Activated CD4-positive, alpha-beta T cell treated with anti-CD3 and anti-CD28 coated beads, Interleukin-2, amount 50 U/mL, for 16 hours (primary cell): ENCODE results near the gene MRPL52.
"Not testable (repeated sequence)": the region's sequence is repeated elsewhere in the genome, so short reads cannot be mapped to it uniquely, and the experiment has no call there.

Source experiments
- DNase-seq: peaks from one replicate; pipeline ENCODE4 v3.0.0-alpha.2; 2020

MRPL52 gene

DNA sequence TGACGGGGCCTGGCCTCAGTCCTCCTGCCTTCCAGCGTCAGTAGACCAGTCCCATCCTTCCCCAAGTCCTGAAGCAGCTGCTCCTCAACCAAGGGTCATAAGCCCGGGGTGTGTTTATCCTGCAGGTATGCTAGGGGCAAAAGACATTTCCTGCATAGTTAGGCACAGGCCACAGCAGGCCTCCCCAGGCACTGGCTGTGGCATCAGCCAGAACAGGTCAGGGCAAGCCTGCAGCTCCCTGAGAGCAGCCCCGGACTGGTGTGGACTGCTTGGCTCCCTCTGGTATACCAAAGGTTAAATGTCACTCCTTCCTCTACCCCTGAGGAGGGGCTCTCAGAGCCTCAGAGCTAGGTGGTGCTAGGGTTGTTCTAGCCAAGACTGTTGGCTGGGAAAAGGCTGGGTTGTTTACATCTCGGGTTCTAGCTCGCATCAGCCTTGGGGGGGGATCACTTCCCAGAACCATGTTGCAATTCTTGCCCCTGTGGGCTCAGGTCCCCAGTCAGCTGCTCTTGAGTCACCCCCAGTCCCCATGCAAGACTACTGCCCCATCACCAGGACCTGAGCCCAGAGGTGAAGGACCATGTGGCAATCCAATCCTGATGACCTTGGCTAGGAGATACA lies 9.6 kb downstream of the MRPL52 start:
- no peak for DNase-seq

DNA sequence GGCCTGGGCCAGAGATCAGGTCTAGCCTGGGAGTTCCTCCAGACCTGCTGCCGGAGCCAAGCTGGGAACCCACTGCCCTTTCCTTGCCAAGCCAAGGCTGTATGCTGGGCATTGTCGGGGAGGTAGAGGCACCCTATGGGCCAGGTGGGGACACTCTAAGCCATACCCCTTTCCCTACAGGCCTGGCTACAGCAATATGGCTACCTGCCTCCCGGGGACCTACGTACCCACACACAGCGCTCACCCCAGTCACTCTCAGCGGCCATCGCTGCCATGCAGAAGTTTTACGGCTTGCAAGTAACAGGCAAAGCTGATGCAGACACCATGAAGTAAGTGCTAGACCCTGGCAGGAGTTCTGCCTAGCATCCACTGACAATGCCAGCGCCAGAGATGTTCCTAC lies 11.6 kb downstream of the MRPL52 start:
- no peak for DNase-seq

DNA sequence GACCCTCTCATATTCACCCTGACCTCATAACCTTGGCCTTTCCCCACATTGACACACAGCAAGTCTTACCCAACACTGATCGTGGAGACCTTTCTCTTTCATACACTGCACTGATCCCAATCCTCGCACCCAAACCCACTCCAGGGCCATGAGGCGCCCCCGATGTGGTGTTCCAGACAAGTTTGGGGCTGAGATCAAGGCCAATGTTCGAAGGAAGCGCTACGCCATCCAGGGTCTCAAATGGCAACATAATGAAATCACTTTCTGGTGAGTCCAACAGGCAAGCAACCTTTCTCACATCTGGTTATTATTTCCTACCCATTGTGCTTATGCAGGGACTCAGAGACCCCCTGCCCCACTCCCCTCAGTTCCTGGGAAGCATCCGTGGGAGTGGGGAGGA lies 12.1 kb downstream of the MRPL52 start:
- no peak for DNase-seq

DNA sequence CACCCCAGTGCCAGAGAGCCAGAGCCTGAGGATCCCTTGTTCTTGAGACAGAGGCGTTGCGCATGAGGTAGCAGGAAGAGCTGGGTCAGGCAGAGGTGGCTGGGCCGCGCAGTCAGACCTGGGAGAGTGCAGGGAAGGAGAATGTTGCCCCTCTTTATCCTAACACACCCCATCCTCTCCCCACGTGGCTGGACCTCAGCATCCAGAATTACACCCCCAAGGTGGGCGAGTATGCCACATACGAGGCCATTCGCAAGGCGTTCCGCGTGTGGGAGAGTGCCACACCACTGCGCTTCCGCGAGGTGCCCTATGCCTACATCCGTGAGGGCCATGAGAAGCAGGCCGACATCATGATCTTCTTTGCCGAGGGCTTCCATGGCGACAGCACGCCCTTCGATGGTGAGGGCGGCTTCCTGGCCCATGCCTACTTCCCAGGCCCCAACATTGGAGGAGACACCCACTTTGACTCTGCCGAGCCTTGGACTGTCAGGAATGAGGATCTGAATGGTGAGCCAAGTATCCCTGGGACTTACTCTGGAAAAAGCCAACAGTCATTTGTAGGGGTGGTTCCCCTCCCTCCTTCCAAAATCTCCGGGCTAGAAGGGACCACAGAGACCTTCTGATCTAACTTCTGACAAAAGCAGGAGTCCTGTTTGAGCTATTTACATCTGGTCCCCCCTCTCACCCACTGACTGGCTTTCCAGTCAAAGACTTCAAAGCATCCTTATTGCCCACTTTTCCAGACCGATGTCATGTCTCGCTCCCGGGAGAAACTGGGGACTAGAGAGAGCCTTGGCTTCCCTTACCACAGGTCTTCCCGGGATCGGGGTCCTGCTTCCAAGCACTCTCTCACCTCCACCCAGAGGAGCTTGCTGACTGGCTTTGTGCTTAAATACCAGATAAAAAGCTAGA lies 12.8 kb downstream of the MRPL52 start:
- DNase-seq: no peak

DNA sequence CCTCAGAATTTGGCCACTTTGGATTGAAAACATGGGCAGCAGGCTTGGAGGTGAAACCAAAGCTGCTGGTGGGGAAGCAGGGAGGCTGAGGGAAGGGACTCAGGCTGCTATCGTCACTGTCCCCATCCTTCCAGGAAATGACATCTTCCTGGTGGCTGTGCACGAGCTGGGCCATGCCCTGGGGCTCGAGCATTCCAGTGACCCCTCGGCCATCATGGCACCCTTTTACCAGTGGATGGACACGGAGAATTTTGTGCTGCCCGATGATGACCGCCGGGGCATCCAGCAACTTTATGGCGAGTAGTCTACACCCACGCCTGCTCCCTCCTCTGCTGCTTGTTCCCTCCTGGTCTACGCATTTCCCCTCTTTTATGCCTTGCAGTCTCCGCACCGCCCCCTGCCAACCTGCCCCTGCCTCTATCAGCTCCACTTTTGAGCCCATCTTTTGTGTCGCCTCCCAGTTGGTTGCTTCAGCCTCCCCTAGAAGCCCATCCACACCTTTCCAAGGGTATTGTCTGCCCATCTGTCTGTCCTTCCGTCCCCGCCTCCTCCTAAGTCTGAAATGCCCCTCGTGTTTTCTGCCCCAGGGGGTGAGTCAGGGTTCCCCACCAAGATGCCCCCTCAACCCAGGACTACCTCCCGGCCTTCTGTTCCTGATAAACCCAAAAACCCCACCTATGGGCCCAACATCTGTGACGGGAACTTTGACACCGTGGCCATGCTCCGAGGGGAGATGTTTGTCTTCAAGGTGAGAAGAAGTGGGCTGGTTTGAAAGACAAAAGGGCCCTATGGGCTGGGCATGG lies 13.6 kb downstream of the MRPL52 start:
- no peak for DNase-seq

DNA sequence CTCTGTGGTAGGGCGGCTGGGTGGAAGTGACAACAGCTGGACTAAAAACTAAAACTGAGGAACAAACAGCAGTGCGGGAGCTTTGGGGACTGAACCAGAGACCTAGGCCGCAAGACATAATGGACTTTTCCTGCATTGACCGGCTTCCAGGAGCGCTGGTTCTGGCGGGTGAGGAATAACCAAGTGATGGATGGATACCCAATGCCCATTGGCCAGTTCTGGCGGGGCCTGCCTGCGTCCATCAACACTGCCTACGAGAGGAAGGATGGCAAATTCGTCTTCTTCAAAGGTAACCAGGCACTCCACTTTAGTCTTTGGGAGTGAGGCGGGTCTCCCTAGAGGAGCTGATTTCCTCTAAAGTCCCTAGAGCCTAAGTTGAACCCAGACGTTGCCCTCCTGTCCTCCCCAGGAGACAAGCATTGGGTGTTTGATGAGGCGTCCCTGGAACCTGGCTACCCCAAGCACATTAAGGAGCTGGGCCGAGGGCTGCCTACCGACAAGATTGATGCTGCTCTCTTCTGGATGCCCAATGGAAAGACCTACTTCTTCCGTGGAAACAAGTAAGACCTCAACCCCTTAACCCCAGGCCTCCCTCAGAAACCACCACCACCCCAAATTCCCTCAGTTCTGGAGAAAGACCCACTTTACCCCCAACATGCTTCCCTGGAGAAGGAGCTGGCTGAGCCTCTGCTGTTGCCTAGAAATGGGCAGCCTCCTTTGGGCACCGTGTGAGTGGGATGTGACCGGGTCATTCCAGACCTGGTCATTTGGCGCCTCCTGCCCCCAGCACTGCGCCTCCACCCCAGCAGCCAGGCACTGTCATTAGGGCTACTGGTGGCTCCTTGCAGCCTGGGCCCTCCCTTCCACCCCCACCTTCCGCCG lies 14.8 kb downstream of the MRPL52 start:
- no peak for DNase-seq

DNA sequence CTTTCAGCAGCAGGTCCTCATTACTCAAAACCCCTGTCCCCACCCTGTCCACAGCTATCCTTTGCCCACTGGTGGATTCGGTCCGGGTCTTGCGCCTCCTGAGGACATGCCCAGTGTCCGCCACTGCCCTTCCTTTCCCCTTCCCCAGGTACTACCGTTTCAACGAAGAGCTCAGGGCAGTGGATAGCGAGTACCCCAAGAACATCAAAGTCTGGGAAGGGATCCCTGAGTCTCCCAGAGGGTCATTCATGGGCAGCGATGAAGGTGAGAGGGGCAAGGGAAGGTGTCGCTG lies 15.4 kb downstream of the MRPL52 start:
- no peak for DNase-seq

DNA sequence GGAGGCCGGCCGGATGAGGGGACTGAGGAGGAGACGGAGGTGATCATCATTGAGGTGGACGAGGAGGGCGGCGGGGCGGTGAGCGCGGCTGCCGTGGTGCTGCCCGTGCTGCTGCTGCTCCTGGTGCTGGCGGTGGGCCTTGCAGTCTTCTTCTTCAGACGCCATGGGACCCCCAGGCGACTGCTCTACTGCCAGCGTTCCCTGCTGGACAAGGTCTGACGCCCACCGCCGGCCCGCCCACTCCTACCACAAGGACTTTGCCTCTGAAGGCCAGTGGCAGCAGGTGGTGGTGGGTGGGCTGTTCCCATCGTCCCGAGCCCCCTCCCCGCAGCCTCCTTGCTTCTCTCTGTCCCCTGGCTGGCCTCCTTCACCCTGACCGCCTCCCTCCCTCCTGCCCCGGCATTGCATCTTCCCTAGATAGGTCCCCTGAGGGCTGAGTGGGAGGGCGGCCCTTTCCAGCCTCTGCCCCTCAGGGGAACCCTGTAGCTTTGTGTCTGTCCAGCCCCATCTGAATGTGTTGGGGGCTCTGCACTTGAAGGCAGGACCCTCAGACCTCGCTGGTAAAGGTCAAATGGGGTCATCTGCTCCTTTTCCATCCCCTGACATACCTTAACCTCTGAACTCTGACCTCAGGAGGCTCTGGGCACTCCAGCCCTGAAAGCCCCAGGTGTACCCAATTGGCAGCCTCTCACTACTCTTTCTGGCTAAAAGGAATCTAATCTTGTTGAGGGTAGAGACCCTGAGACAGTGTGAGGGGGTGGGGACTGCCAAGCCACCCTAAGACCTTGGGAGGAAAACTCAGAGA lies 16.3 kb downstream of the MRPL52 start:
- DNase-seq: no peak

DNA sequence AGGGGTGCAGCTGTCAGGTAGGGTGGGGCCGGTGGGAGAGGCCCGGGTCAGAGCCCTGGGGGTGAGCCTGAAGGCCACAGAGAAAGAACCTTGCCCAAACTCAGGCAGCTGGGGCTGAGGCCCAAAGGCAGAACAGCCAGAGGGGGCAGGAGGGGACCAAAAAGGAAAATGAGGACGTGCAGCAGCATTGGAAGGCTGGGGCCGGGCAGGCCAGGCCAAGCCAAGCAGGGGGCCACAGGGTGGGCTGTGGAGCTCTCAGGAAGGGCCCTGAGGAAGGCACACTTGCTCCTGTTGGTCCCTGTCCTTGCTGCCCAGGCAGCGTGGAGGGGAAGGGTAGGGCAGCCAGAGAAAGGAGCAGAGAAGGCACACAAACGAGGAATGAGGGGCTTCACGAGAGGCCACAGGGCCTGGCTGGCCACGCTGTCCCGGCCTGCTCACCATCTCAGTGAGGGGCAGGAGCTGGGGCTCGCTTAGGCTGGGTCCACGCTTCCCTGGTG lies 17.2 kb downstream of the MRPL52 start:
- no peak for DNase-seq

DNA sequence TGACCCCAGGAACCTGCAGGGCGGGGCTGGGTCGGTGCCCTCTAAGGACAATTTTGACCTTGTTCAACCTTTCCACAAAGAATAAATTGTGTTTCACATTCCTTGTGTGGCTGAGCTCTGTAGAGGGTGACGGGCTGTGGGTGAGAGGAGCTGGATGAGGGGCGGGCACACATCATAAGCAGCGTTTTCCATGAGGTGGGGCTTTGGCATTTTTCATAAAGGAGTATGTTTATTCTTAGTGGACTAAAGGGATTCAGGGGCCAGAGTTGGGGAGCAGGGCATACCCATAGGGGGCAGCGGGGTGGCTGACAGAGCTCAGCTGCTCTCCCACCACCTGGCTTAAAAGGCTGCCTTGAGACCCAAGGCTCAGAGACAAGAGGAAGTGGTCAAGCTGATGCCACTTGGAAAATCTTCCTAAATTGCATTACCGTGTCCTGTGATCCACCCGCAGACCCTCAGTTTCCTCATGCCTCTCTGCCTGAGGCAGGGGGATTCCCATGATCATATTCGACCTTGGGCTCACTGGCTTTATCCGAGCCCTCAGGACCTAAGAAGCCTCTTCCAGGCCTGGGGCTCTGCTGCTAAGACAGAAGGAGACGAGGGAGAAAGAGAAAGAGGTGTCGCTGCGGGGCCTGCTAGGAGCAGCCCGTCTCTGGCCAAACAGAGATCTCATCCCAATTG lies 18.1 kb downstream of the MRPL52 start:
- DNase-seq: no peak

DNA sequence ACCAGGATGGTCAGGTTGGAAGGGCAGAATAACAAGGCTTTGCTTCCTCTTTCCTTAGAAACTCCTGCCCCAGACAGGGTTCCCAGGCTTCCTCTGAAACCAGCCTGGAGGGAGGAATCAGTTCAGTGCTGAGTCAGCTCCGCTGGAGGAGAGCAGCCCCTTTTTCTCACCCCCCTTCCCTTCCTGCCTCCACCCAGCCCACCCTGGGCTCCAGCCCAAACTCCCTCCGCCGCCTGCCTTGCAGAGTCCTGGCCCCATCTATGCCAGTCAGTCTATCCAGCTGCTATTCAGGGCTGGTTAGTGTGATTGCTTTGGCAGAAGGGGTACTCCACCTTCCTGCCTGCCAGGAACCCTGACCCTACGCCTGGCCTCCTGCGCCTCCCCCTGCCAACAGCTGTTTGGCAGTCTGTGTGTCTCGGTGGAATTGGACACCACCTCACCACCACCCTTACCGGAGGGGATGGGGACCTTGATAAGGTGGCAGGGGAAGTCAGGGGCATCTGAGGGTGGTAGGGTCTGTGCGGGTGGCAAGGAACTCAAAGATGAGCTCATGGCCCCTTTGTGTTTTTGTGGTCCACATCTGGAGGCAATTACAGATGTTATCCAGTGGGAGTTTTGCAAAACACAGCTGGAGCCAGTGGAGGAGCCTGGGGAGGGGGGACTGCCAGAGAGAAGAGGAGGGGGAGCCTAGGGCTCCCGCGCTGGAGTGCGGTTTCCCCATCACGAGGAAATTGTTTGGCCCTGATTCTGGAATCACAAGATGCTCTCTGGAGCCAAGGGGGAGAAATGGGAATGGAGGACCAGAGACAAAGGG lies 18.9 kb downstream of the MRPL52 start:
- DNase-seq: no peak

DNA sequence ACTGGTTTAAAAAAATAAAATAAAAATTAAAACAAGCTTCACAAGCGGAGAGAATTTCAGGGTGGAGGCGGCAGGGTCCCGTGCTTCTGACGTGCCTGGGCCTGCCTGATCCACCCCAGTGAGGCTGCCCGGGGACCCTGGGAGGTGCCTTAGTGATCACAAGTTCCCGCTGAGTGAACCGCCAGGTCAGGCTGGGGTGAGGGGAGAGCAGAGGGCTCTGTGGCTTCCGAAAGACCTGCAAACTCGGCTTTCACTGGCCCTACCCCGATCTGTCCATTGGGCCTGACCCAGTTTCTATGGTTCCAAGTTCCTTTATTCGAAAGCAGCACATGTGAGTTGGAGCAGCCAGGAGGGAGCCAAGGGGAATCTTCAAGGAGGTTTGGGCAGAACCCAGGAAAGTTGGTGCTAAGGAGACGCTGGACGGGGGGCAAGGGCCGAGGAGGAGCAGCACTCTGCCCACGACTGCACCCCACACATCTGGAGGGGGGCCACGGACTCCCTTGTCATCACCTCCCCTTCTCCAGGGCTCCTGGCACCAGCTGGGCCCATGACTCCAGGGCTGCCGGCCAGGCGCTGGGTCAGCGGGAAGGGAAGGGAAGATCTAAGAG lies 19.6 kb downstream of the MRPL52 start:
- DNase-seq: no peak

DNA sequence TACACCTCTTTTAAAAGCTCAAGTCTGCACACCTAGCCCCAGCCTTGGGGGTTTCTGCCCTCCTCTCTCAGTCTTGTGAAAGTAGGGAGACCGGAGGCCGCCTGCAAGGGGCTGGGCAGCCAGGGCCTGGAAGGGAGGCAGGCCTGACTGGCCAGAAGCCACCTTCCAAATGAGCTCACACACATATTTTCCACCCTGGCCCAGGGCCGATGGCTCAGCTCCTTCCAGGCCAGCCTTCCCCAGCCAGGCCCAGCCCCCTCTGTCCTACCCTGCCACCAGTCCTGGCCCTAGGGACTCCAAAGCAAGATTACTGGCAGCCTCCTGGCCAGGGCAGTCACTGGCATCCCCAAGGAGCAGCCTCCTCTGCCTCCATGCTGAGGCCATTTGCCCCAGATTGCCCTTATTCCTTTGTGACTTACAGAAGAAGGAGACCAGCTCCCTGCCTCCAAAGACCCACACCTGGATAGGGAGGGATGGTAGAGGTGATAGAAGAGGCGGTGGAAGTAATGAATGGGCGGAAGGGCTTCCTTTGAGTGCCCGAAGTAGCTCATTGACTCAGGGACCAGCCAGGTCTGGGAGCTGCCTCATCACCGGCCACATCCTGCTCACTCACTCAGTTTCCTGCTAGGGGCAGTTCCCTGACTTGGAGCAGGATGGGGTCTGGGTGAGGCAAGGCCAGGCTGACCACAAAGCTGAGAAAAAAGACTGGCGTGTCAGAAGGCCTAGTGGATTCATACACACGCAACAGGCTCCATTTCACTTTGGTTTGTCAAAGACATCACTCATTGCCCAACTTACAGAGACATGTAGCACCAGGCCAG lies 21.5 kb downstream of the MRPL52 start:
- peak; percentile 77 for DNase-seq

DNA sequence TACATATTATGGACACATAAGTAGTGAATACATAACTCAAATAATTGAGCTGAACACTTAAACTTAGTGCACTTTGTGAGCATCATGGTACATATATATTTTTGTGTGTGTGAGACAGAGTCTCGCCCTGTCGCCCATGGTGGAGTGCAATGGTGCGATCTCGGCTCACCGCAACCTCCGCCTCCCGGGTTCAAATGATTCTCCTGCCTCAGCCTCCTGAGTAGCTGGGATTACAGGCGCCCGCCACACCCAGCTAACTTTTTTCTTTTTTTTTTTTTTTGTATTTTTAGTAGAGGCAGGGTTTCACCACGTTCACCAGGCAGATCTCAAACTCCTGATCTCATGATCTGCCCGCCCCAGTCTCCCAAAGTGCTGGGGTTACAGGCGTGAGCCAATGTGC lies 22.5 kb downstream of the MRPL52 start:
- not testable (repeated sequence) for DNase-seq

DNA sequence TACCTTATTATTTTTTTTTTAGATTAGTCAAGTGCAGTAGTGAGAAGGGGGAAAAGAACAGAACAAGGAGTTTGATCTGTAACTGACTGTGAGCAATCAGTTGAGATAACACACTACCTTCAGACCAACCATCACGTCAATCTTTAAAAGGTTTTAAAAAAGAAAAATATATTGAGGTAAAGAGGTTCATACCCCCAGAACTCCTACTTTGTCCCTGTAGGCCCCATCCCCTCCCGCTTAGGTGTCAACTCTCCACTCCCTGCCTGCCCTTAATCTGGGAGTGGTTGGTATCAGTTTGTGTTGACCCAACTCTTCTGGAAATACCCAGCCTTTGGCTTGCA lies 22.9 kb downstream of the MRPL52 start:
- DNase-seq: no peak

DNA sequence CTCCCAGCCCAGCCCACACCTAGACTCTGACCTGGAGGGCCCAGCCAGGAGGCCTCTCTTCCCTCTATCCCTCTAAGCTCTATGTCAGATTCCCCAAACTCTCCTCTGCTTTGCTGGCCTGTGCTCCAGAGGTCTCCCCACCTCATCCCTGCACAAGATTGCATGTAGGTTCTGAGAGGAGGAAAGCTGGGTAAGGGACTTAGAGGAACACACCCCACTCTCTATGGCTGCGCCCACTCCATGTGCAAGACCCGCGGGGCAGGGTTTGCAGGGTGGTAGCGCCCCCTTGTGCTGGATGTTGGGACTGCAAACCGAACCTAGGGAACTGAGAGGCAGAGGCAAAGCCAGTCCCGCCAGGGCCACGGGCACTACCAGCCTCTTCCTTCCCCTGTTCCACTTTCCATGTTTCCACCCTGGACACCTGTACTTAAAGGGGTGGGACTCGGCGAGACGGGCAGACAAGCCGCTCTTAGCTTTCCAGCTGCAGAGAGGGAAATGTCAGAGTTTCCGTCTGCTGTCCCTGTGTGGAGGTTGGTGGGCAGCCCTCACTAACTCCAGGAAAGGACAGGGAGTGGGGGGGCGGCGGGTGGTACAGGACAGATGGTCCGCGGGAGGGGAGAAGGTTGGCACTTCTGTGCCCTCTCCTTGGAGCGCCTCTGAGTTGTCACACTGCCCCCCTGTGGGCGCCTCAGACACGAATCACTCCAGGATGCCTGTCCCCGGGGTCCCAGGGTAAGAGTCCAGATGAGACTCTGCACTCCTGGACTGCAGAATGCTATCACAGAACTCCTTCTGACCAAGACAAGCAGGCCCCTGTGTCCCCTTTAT lies 23.5 kb downstream of the MRPL52 start:
- peak; percentile 90 for DNase-seq

DNA sequence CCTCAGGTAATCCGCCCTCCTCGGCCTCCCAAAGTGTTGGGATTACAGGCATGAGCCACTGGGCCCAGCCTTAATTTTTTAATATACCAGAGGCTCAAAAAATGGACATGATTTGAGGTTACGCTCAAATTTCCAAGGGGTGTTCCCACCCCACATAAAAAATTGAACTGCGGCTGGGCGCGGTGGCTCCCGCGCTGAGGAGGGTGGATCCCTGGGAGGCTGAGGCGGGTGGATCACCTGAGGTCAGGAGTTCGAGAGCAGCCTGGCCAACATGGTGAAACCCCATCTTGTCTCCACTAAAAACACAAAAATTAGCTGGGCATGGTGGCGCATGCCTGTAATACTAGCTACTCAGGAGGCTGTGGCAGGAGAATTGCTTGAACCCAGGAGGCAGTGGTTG lies 24.6 kb downstream of the MRPL52 start:
- DNase-seq: not testable (repeated sequence)
